HCT116 (cell line): ENCODE data around the gene PLXNB3. TPM values are rescaled to one million over a fixed set of nuclear protein-coding genes. Genes with fewer than 3 reads are reported as not detected.
"Not testable (repeated sequence)": the region's sequence is repeated elsewhere in the genome, so short reads cannot be mapped to it uniquely, and the experiment has no call there.

Experiments
- ATAC-seq: fragments of 200-7000 bp; cut with Tn5 transposase; 2 replicates; pipeline ENCODE4 v1.9.1; 2020; ENCODE audit warnings: mild to moderate bottlenecking, moderate library complexity
- BruUV-seq: library from RNA; stranded (reverse); fragments of 400-500 nt; replicated peaks from 2 replicates; lab custom pipeline; 2021; lab: Mats Ljungman, UMichigan
- CTCF ChIA-PET: fragments of 300-600 bp; sonication (Branson Sonifier 250); formaldehyde crosslinking; loops from one replicate; lab custom pipeline; 2021; ENCODE audit warnings: antibody characterized with exemption; lab: Charles Lee
- POLR2A ChIA-PET: fragments of 300-600, 350-600 bp; sonication (Branson Sonifier 250); formaldehyde crosslinking; loops from one replicate; lab custom pipeline; 2021; ENCODE audit warnings: antibody characterized with exemption; lab: Charles Lee
- RAD21 ChIA-PET, 2 experiments: fragments of 300-600 bp; sonication (Branson Sonifier 250); formaldehyde crosslinking; loops; one replicate each; lab custom pipeline; 2023; ENCODE audit warnings: low total read pairs in 2 of 2; ENCODE audit not compliant: uncharacterized antibody in 2 of 2, unreplicated experiment in 2 of 2, low non-redundant PET in 1 of 2; lab: Charles Lee
- DNase-seq: peaks from one replicate; pipeline ENCODE4 v3.0.0-alpha.2; 2010; ENCODE audit warnings: low read depth, low spot score
- H2AFZ ChIP-seq: fragments of 200-600 bp; shearing (Covaris generic), sonication (generic); 2 replicates; pipeline ENCODE4 v1.6.1; 2017; ENCODE audit warnings: low read depth, mixed run types, mixed read lengths, antibody characterized with exemption, low read length; ENCODE audit not compliant: poor library complexity, severe bottlenecking
- H3K27ac ChIP-seq: 2 replicates; pipeline ENCODE4 v1.5.1; 2012; ENCODE audit warnings: low read depth, low read length
- H3K27me3 ChIP-seq: fragments of 200-600 bp; sonication (generic); 2 replicates; pipeline ENCODE4 v1.6.1; 2016; ENCODE audit warnings: mixed run types, low read length, mixed read lengths; ENCODE audit not compliant: insufficient read depth
- H3K36me3 ChIP-seq, 2 experiments: fragments of 200-500 bp in 1 of 2; fragments of 200-600 bp in 1 of 2; sonication (Bioruptor generic) in 1 of 2; sonication (generic) in 1 of 2; 2 replicates each; pipeline versions ENCODE4 v1.5.1 to v1.6.1; 2014 to 2016; ENCODE audit warnings: low read length in 2 of 2, inconsistent platforms in 1 of 2, mixed read lengths in 1 of 2, mixed run types in 1 of 2; ENCODE audit not compliant: insufficient read depth in 2 of 2, control insufficient read depth in 1 of 2
- H3K4me1 ChIP-seq, 2 experiments: fragments of 200-600 bp in 1 of 2; sonication (generic) in 1 of 2; 2 replicates each; pipeline versions ENCODE4 v1.5.1 to v1.6.1; 2012 to 2017; ENCODE audit warnings: low read length in 2 of 2, inconsistent platforms in 1 of 2, mild to moderate bottlenecking in 1 of 2, mixed read lengths in 1 of 2, mixed run types in 1 of 2, moderate library complexity in 1 of 2; ENCODE audit not compliant: insufficient read depth in 2 of 2, control insufficient read depth in 1 of 2
- H3K4me2 ChIP-seq: fragments of 200-600 bp; sonication (generic); 2 replicates; pipeline ENCODE4 v1.6.1; 2017; ENCODE audit warnings: mixed run types, low read length, mixed read lengths
- H3K4me3 ChIP-seq, 2 experiments: fragments of 200-600 bp in 1 of 2; sonication (generic) in 1 of 2; replicated peaks in 1 of 2; 2 replicates each; pipeline ENCODE4 v1.5.1; 2011 to 2016; ENCODE audit warnings: low read length in 2 of 2, control low read depth in 1 of 2, low read depth in 1 of 2, mild to moderate bottlenecking in 1 of 2, mixed read lengths in 1 of 2, mixed run types in 1 of 2
- H3K79me2 ChIP-seq: fragments of 200-600 bp; sonication (generic); 2 replicates; pipeline ENCODE4 v1.6.1; 2017; ENCODE audit warnings: mild to moderate bottlenecking, mixed run types, low read length, moderate library complexity, mixed read lengths; ENCODE audit not compliant: insufficient read depth
- H3K9ac ChIP-seq: fragments of 200-600 bp; sonication (generic); 2 replicates; pipeline ENCODE4 v1.6.1; 2016; ENCODE audit warnings: low read length, mixed read lengths
- H3K9me2 ChIP-seq: fragments of 200-600 bp; sonication (generic), shearing (Covaris generic); 2 replicates; pipeline ENCODE4 v1.6.1; 2017; ENCODE audit warnings: mixed run types, mild to moderate bottlenecking, moderate library complexity; ENCODE audit not compliant: insufficient read depth
- H3K9me3 ChIP-seq, 2 experiments: fragments of 200-500 bp in 1 of 2; fragments of 200-600 bp in 1 of 2; sonication (Bioruptor generic) in 1 of 2; sonication (generic) in 1 of 2; 2 replicates each; pipeline ENCODE4 v1.6.1; 2014 to 2017; ENCODE audit warnings: low read length in 2 of 2, mixed read lengths in 2 of 2, inconsistent platforms in 1 of 2, low read depth in 1 of 2, mild to moderate bottlenecking in 1 of 2, mixed run types in 1 of 2, moderate library complexity in 1 of 2; ENCODE audit not compliant: control insufficient read depth in 1 of 2, insufficient read depth in 1 of 2
- H4K20me1 ChIP-seq: fragments of 200-600 bp; sonication (generic), shearing (Covaris generic); 2 replicates; pipeline ENCODE4 v1.6.1; 2017; ENCODE audit warnings: mixed run types, mild to moderate bottlenecking, moderate library complexity; ENCODE audit not compliant: insufficient read depth
- CBX3 ChIP-seq: IDR thresholded peaks from 2 replicates; pipeline ENCODE4 v1.6.1; 2012; ENCODE audit warnings: low read depth
- EGR1 ChIP-seq: IDR thresholded peaks from 2 replicates; pipeline ENCODE4 v1.6.1; 2012; ENCODE audit warnings: low read depth
- EZH2 ChIP-seq: fragments of 200-600 bp; sonication (generic); IDR thresholded peaks from 2 replicates; pipeline ENCODE4 v1.6.1; 2017; ENCODE audit warnings: antibody characterized with exemption, mixed run types
- POLR2A ChIP-seq: IDR thresholded peaks from 2 replicates; pipeline ENCODE4 v1.7.0; 2011; ENCODE audit warnings: borderline replicate concordance; ENCODE audit not compliant: insufficient read depth, insufficient read length; ENCODE audit errors: extremely low read depth
- RAD21 ChIP-seq: IDR thresholded peaks from 2 replicates; pipeline ENCODE4 v1.6.1; 2012; ENCODE audit warnings: low read depth, mild to moderate bottlenecking
- TCF7L2 ChIP-seq: IDR thresholded peaks from 2 replicates; pipeline ENCODE4 v1.7.0; 2011; ENCODE audit warnings: borderline replicate concordance, inconsistent platforms; ENCODE audit not compliant: insufficient read depth, insufficient read length; ENCODE audit errors: extremely low read depth
- ZFX ChIP-seq: fragments of 450-650 bp; IDR thresholded peaks from 2 replicates; pipeline ENCODE4 v1.6.1; 2017
- intact Hi-C: fragments of 100-400 bp; cut with micrococcal nuclease; formaldehyde crosslinking; loops from 2 replicates; pipeline ENCODE4 v1.10.0; 2022
- total RNA-seq: library from RNA; stranded (reverse); gene quantifications from one replicate; pipeline ENCODE4 v1.2.1, GENCODE V29; 2021; ENCODE audit not compliant: unreplicated experiment
- TF ChIP-seq, protein P1 (sequence below): IDR thresholded peaks from 2 replicates; pipeline ENCODE4 v1.6.1; 2011; ENCODE audit warnings: mild to moderate bottlenecking, low read length, moderate library complexity; ENCODE audit not compliant: insufficient replicate concordance; ENCODE audit errors: extremely low read depth
- TF ChIP-seq, protein P2 (sequence below): IDR thresholded peaks from 2 replicates; pipeline ENCODE4 v1.6.1; 2012; ENCODE audit warnings: low read depth
- TF ChIP-seq, protein P3 (sequence below): IDR thresholded peaks from 2 replicates; pipeline ENCODE4 v1.6.1; 2012
- TF ChIP-seq, protein P4 (sequence below): IDR thresholded peaks from 2 replicates; pipeline ENCODE4 v1.6.1; 2012

Gene PLXNB3
- total RNA-seq, 1 experiment from 2014 or later: 4.8 TPM

DNA sequence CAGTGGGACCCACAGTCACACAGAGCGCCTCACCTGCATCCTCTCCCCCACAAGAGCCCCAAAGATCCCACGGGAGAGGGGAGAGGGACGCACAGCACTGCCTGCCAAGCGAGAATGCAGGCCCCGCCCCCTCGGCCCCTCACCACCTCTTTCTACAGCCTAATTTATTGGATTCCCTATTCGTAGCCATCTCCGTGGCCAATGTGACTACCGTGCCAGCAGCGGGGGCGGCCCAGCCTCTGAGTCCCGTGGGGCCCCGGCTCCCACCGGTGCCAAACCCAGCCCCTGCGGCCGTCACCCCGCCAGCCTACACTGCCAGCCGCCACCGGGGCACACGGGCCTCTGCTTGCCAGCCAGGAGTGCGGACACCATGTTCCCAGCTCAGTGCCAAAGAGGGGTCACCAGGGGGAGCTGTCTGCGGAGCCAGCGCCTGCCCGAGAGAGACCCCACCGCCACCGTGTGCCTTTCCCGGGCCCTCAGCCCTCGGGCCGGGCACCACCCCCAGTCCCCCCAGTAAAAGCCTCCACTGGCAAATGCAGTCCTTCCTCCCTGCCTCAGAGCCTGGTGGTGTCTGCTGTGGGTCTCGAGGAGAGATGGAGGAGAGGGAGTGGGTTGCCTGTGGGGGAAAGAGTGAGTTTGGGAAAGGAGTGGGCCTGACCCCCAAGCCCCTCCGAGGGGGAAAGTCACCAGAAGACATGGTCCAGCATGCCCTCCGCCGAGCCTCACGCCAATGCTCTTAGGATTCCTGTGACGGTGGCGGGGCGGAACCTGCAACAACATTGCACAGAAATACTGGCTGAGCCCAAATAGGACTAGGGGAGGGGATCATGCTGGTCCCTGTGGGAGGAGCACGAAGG lies 19.6 kb upstream of the PLXNB3 start (continued):
- TF ChIP-seq, protein P1, sequence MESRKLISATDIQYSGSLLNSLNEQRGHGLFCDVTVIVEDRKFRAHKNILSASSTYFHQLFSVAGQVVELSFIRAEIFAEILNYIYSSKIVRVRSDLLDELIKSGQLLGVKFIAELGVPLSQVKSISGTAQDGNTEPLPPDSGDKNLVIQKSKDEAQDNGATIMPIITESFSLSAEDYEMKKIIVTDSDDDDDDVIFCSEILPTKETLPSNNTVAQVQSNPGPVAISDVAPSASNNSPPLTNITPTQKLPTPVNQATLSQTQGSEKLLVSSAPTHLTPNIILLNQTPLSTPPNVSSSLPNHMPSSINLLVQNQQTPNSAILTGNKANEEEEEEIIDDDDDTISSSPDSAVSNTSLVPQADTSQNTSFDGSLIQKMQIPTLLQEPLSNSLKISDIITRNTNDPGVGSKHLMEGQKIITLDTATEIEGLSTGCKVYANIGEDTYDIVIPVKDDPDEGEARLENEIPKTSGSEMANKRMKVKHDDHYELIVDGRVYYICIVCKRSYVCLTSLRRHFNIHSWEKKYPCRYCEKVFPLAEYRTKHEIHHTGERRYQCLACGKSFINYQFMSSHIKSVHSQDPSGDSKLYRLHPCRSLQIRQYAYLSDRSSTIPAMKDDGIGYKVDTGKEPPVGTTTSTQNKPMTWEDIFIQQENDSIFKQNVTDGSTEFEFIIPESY: no peak
- TF ChIP-seq, all 23 proteins: peak for 0

DNA sequence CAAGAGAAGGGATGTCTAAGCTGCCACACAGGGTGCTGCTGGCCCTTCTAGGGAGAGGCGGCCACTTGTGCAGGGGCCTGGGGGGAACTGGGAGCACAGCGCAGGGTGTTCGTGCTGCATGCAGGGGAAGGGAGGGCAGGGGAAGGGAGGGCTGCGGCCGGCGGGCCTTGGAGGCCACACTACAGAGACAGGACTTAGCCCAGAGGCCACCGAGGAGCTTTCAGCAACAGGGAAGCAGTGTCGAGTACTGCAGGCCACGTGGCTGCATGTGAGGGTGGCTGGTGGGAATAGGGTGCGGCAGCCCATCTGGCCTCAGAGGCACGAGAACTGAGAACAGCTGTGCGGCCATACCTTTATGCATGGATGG lies 19.0 kb upstream of the PLXNB3 start:
- ATAC-seq, DNase-seq, BruUV-seq, H3K36me3 ChIP-seq, H3K79me2 ChIP-seq, POLR2A ChIA-PET, H3K27ac ChIP-seq, H3K4me3 ChIP-seq, H3K9ac ChIP-seq, H2AFZ ChIP-seq, H3K27me3 ChIP-seq, H4K20me1 ChIP-seq, H3K9me2 ChIP-seq, H3K4me2 ChIP-seq, RAD21 ChIA-PET, H3K9me3 ChIP-seq, CTCF ChIA-PET, intact Hi-C loops, H3K4me1 ChIP-seq: not testable (repeated sequence)

DNA sequence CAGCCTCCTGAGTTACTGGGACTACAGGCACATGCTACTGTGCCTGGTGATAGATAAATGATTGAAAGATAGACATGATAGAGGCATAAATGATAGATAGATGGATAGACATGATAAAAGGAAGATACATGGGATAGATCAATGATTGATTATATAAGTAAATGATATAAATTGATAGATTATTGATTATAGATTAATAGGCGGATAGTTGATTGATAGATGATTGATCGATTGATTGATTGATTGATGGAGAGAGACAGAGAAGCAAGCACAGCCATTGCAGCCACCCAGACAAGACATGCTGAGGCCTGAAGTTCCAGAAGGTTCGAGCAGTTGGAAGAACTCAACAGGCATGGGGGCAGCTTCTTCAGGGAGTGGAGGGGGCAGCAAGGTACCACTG lies 17.7 kb upstream of the PLXNB3 start:
- CTCF ChIA-PET: no interaction called here
- BruUV-seq: no TSS peak

More for the DNA sequence above, 17.7 kb upstream of the PLXNB3 start:
- no peaks in the 10 kb centered on the region for H3K36me3 ChIP-seq
- H3K9me3 ChIP-seq: no peaks in the 10 kb centered on the region
- TF ChIP-seq, protein P2, sequence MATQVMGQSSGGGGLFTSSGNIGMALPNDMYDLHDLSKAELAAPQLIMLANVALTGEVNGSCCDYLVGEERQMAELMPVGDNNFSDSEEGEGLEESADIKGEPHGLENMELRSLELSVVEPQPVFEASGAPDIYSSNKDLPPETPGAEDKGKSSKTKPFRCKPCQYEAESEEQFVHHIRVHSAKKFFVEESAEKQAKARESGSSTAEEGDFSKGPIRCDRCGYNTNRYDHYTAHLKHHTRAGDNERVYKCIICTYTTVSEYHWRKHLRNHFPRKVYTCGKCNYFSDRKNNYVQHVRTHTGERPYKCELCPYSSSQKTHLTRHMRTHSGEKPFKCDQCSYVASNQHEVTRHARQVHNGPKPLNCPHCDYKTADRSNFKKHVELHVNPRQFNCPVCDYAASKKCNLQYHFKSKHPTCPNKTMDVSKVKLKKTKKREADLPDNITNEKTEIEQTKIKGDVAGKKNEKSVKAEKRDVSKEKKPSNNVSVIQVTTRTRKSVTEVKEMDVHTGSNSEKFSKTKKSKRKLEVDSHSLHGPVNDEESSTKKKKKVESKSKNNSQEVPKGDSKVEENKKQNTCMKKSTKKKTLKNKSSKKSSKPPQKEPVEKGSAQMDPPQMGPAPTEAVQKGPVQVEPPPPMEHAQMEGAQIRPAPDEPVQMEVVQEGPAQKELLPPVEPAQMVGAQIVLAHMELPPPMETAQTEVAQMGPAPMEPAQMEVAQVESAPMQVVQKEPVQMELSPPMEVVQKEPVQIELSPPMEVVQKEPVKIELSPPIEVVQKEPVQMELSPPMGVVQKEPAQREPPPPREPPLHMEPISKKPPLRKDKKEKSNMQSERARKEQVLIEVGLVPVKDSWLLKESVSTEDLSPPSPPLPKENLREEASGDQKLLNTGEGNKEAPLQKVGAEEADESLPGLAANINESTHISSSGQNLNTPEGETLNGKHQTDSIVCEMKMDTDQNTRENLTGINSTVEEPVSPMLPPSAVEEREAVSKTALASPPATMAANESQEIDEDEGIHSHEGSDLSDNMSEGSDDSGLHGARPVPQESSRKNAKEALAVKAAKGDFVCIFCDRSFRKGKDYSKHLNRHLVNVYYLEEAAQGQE: no peak
- TF ChIP-seq, protein P3, sequence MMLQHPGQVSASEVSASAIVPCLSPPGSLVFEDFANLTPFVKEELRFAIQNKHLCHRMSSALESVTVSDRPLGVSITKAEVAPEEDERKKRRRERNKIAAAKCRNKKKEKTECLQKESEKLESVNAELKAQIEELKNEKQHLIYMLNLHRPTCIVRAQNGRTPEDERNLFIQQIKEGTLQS: no peak
- TF ChIP-seq ZFX (no peak), CBX3 (no peak), TCF7L2 (no peak), EZH2 (no peak), POLR2A (no peak), RAD21 (no peak), EGR1 (no peak)
- TF ChIP-seq, protein P4, sequence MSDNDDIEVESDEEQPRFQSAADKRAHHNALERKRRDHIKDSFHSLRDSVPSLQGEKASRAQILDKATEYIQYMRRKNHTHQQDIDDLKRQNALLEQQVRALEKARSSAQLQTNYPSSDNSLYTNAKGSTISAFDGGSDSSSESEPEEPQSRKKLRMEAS: no peak
- ATAC-seq (no peak), DNase-seq (no peak)
- intact Hi-C loops: no loop called here
- H4K20me1 ChIP-seq: no peaks in the 10 kb centered on the region
- H3K9ac ChIP-seq: no peak overlapping the region
- H2AFZ ChIP-seq: no peak overlapping the region
- no peak overlapping the region for H3K4me2 ChIP-seq
- no peak overlapping the region for H3K4me3 ChIP-seq
- RAD21 ChIA-PET: no interaction called here
- no peak overlapping the region for H3K27ac ChIP-seq
- H3K4me1 ChIP-seq: no peaks in the 10 kb centered on the region
- no peaks in the 10 kb centered on the region for H3K27me3 ChIP-seq
- POLR2A ChIA-PET: no interaction called here
- no peaks in the 10 kb centered on the region for H3K9me2 ChIP-seq
- H3K79me2 ChIP-seq: no peaks in the 10 kb centered on the region
